HG02885 (cell line): Measurements from ENCODE around the gene CCDC150.
"Not testable (repeated sequence)": the region's sequence is repeated elsewhere in the genome, so short reads cannot be mapped to it uniquely, and the experiment has no call there.

ENCODE experiments used
- ATAC-seq: cut with Tn5 transposase; IDR thresholded peaks from one replicate; pipeline ENCODE4 v1.9.1; 2021; ENCODE audit warnings: mild to moderate bottlenecking; ENCODE audit not compliant: unreplicated experiment, poor library complexity

Gene CCDC150

DNA sequence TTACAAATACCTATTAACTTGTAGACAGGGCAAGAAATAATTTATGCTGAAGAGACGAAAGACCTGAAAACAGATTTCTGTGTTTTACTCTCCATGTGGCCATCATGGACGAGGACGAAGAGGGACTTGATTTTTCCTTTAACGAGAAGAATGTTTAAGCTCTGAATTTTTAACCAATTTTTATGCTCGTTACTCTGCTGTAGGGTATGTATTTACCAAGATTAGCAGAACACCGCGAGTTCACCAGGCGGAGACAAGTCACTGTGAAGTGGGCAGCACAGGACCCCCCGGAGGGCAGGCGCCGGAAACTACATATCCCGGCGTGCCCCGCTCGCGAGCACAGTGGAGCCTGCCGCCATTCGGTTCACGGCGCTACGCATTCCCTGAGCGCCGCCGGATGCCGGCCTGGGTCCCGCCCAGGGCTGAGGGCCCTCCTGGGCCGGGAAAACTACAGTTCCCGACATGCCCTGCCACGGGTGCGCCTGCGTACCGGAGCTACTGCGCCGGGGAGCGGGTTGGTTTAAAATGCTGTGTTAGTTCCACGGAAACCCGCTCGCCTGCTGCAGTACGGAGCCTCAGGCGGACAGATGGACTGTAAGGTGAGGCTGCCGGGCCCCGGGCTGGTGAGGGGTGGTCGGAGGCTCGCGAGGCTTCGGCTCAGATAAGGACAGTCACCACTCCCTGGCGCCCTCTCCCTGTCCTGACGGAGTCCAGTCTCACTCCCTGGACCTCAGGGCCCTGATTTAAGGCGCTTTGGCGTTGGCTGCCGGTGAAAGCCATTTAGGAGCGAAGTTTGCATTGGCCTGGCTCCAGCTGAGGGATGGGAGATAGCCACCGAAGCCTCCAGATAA lies at the start of gene CCDC150:
Gene CCDC150 (plus strand): TSS at position 536 of the 851 bp plus-strand sequence. CDS start 52 bp downstream, at position 588.
- peak; percentile 100 for ATAC-seq

DNA sequence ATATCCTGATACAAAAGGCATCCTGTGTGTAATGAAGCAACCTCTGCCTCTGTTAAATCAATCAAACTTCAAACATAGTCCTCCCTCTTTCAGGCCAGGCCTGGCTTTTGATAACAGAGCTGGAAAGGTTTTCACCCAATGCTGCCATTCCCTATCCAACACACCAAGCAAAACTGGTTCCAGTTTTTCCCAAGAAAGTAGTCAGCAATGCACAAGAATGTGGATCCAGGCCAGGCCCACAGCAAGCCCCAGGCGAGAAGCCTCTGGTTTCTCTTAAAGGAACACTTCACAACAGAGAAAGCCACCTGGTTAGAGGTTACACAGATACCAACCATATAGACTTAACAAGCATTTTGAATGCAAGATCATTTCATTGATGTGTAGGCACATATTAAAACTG lies 49.2 kb upstream of the CCDC150 start:
- ATAC-seq, result no peak

DNA sequence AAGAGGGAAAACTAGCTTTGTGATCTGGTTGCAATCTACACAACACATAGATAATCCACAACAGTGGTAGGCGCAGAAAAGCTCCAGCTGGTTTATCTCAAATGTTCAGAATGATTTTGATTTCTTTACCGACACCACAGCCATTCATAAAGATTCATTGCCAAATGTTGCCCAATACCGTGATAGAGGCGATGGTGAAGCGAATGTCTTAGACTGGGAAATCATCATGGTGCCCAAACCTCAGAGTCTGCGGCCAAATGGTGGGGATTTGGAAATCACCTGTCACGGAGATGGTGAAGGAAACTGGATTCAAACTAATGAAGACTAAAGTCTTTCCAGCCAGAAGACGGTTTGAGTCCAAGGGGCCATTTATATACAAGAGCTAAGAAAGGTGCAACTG lies 48.5 kb upstream of the CCDC150 start:
- no peak for ATAC-seq

DNA sequence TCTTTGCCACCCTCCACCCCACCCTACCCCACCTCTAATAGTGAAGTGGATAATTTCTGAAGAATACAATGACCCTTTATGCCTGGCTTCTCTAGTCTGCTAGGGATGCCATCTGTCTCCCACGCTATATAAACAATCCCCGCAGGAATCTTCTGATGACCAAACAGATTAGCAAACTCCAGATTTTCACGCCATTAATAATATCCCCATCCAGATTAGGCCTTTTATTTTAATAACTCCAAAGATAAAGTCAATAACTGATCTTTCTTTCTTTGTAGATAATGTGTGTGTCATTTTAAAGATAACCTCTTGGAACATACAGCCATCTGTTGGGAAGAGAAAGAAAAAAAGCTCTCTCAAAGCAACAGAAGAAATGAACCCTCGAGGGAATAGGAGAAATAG lies 47.9 kb upstream of the CCDC150 start:
- no peak for ATAC-seq

DNA sequence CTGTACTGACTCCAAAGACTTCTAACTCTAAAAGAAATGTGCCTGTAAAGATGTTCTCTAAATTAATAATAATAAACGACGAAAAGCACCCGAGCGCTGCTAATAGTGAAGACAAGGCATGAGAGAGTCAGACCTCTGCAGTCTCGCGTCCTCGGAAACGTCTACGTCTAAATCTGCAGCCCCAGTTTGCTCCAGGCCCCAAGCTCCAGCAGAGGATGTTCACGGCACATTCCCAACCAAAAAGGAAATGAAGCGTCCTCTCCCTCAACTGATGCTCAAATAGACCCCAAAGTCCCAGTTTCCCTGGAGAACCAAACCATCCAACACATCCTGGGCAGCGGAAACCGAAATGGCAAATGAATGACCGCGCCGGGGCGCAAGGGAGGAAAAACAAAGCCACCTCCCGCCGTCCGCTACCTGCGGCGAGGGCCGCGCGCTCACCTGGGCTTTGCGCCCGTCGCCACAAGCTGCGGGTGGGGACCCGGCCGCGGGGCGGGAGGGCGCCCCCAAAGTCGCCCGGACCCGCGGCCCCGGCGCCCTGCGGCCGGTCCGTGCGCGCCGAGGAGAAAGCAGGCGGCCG lies 47.1 kb upstream of the CCDC150 start:
- ATAC-seq, result peak; percentile 41

DNA sequence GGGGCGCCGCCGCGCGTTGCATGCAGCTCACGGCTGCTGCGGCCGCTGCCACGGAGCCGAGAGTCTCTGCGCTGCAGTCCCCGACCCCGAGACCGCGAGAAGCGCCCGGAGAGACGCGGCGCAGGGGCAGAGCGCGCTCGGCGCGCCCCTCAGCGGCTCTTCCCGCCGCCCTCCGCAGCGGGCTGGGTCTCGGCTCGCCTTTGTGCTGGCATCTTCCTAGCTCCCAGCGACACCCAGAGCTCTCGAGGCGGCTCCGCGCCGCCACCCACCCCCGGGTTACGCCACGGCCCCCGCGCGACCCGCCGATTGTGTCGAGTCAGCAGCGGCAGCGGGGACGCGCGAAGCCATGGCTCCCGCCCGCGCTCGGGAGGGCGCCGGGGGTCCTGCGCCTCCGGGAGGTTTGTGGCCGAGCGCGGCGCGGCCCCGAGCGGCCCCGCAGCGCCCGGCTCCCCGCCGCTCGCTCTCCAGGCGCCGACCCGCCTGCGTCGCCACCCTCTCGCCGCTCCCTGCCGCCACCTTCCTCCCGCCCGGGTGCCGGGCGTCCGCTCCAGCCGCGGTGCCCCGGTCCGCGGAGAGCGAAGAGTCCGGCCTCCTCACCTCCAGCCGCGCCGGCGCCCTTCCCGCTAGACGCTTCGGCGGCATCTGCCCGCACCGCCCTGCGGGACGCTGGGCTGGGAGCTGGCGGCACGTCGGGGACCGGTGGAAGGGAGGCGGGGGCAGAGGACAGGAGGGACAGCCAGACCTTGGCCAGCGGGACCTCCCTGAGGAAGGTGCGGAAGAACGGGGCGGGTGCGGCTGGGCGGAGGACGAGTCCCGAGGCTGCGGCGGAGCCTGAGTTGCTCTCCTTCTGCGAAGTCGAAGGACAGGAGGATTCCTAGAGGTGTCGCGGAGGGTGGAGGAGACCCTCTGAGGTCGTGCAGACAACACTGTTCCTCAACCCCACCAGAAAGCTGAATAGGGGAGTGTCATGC lies 46.3 kb upstream of the CCDC150 start, which contains the start of gene HECW2:
Gene HECW2 (minus strand): TSS at position 644 of the 971 bp plus-strand sequence.
- peak; percentile 72 for ATAC-seq

DNA sequence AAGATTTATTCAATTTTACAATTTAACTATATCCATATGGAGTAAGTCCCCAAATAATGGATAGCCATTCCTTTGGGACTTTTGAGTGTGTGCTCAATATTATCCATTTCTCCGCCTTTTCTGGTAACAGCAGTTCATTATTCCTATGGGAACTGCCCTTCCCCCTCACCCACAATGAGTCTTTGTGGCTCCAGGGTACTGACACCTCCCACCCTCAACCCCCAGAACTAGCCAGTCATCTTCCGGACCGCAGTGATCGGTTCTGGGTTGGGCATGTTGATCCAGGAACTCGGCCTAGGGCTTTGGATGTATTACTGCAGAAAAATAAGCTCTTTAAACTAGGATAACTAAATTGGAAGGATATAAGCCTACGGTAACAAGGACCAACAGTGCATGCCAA lies 45.4 kb upstream of the CCDC150 start:
- no peak for ATAC-seq

DNA sequence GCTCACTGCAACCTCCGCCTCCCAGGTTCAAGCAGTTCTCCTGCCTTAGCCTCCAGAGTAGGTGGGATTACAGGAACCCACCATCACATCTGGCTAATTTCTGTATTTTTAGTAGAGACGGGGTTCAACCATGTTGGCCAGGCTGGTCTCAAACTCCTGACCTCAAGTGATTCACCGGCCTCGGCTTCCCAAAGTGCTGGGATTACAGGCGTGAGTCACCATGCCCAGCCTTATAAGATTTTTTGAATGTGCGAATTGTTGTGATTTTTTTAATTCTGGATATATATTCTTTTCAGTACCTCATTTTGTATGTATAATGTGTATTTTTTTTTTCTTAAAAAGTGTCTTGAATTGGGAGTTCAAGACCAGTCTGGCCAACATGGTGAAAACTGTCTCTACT lies 42.0 kb upstream of the CCDC150 start:
- ATAC-seq, result no peak

DNA sequence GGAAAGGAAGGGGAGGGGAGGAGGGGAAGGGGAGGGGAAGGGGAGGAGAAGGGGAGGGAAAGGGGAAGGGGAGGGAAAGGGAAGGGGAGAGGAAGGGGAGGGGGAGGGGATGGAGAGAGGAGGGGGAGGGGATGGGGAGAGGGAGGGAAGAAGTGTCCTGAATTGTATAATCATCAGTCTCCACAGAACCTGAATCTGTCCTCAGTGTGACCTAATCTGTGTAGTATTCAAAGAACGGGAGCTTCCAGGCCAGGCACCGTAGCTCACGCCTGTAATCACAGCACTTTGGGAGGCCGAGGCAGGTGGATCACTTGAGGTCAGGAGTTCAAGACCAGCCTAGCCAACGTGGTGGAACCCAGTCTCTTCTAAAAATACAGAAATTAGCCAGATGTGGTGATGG lies 41.1 kb upstream of the CCDC150 start:
- no peak for ATAC-seq

DNA sequence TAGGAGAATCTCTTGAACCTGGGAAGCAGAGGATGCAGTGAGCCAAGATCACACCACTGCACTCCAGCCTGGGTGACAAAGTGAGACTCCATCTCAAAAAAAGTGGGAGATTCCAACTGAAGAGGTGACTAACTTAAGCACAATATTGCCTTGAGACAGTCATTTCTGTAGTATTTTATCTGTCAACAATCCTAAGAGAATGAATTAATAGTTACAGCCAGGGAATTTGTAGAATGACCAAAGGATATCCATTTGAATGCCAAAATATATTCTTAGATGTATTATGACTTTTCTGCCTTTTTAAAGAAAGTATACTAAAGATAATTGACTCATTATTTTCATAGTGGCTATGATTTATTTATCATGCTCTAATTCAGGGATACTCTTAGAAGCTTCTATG lies 40.7 kb upstream of the CCDC150 start:
- ATAC-seq, result no peak

DNA sequence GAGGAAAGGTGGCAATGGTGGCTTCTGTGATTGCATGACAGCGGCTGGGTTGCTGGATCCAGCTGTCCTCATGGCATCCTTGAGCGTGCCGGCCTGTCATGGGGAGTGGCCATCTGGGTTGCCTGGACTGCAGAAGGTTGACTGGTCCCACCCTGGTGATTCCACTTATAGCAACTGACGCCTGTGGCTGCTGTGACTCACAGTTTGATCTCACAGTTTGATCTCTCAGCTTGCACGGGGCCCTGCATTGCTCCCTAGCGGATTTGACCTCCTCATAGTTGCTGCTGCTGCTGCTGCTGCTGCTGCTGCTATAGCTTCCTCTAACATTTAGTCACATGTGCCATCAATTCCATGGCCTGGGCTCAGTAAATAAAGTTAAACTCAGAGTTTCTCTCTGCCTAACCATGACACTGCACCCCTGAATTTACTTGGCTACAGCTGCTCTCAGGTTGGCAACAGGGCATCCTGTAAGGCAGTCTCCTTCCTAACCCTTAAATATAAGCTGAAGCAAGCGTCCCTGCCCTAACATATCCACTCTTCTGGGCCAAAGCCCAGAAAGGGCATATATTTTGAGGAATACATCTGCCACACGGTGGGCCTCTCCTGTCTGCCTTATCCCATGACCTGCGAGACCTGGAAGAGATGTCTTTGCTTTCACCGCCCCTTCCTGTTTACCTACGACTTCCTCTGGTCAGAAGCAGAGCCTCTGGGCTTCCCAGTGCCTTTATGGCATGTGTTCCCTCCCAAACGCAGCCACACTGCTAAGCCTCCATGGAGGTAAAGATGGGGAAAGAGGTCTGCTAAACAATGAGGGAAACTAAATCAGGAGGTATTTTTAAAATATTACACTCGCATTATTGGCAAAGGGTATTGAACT lies 37.8 kb upstream of the CCDC150 start:
- no peak for ATAC-seq

DNA sequence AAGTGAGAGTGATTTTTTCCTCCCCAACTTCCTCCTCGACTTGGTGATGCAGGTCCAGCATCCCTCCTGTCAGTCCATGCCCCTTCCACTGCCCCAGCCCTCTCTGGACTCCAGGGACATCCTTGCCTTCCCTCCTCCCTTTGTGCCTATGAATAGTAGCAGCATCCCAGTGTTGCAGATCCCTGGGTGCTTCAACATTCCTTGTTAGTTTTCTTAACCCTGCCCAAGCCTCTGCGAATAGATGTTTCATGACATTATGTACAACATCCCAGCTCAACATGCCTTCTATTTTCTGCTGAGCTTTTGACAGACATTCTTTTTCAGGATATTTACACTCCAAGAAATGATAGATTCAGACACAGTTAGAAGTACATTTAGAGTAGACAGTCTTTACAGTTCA lies 35.3 kb upstream of the CCDC150 start:
- no peak for ATAC-seq

DNA sequence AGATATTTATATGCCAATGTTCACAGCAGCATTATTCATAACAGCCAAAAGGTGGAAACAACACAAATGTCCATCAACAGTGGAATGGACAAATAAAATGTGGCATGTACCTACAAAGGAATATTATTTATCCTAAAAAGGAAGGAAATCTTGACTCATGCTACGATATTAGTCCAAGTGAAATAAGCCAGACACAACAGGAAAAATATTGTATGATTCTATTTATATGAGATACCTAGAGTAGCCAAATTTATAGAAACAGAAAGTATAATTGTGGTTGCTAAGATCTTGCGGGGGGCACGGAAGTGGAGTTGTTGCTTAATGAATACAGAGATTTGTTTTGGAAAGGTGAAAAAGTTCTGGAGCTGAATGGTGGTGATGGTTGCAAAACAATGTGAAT lies 33.0 kb upstream of the CCDC150 start:
- no peak for ATAC-seq

DNA sequence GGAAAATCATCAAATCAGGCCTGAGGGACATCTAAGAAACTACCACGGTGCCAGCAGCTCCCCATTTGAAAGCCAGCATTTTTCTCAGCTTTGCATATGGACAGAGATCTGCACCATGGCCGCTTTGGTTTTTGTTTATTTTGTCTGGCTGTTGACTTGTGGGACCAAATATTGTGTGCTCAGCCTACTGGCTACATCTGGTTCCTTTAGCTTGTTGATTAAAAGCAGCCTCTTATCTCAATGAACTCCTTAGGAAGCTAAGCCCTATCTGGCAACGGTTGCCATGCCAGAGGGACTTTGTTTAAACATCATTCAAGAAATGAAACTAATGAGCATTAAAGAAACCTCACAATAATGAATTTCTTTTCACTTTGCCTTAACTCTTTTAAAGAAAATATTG lies 32.4 kb upstream of the CCDC150 start:
- no peak for ATAC-seq

DNA sequence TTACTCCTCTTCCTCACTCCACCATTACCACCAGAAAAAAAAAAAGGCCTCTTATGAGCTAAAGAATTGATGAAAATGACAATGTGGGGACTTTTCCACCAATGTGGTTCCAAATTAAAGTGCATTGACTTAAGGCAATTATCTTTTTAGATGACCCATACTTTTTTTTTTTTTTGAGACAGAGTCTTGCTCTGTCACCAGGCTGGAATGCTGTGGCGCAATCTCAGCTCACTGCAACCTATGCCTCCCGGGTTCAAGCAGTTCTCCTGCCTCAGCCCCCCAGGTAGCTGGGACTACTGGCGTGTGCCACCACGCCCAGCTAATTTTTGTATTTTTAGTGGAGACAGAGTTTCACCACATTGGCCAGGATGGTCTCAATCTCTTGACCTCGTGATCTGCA lies 31.6 kb upstream of the CCDC150 start:
- not testable (repeated sequence) for ATAC-seq

DNA sequence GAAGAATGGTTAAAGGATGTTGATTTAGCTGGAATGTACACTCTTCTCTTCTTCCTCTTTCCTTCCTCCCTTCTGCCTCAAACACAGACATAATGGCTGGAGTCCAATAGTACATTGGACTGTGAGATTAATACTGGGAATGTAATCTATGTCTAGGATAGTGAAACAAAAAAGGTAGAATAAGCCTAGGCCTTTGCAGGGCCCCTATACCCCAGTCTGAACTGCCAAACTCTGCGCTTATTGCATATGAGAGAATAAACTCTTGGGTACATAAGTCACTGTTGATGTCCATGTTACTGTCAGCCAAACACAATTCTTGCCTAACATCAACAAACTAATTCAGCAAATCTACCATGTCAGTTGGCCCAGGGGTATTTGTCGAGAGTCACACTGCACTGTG lies 29.7 kb upstream of the CCDC150 start:
- no peak for ATAC-seq

DNA sequence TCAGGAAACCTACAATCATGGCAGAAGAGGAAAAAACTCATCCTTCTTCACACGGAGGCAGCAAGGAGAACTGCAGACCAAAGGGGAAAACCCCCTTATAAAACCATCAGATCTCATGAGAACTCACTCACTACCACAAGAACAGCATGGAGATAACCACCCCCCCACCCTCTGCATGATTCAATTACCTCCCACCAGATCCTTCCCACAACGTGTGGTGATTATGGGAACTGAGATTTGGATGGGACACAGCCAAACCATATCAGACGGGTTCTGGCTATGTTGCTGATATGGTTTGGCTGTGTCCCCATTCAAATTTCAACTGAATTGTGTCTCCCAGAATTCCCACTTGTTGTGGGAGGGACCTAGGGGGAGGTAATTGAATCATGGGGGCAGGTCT lies 28.7 kb upstream of the CCDC150 start:
- ATAC-seq, result no peak

DNA sequence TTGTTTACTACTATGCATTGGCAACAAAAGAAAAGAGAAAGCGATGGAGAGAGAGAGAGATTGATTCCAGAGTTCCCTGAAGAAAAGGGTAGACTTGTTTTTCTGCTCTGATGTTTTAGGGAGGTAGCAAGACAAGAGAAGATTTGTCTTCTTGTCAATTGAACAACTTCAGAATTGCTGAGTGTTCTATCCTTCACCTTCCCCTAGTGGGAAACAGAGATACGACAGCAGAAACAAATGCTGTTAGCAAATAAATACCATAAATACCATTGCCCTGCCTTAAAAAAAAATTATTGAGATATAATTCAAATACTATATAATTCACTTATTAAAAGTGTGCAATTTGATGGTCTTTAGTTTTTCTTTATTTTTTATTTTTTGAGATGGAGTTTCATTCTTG lies 26.2 kb upstream of the CCDC150 start:
- no peak for ATAC-seq

DNA sequence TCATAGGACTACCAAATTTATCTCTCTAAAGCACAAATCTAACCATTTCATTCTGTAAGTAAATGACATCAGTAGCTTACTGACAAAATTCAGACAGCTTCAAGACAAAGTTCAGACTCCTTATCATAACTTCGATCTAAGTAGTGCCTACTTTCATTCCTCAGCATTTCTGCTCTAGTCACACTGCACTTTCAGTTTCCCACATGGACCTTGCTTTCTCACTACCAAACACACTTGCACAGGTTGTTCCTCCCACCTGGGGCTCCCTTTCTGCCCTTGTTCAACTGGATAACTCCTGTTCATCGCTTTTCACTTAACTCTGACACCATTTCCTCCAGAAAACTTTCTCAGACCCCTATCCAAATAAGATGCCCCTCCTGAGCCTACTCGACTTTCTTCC lies 22.1 kb upstream of the CCDC150 start:
- ATAC-seq, result no peak

DNA sequence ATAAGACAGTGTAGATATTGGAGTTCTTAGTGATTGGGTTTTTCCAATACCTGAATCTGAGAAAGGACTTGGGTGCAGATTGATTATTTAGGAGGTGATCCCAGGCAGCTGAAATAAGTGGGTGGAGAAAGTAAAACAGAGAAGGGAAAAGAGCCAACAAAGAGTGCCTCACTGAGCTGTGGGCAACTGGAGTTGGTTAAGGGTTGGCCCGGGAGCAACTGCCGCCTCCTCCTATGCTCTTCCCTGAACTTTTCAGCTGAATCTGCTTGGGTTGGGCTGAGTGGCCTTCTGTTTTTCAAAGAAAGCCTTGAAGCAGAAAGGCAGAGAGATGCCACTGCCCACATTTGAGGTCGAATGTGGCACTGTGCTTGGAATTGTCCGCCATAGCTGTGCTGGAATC lies 20.9 kb upstream of the CCDC150 start:
- no peak for ATAC-seq
